ENCODE data around the gene KRT32.

DNA sequence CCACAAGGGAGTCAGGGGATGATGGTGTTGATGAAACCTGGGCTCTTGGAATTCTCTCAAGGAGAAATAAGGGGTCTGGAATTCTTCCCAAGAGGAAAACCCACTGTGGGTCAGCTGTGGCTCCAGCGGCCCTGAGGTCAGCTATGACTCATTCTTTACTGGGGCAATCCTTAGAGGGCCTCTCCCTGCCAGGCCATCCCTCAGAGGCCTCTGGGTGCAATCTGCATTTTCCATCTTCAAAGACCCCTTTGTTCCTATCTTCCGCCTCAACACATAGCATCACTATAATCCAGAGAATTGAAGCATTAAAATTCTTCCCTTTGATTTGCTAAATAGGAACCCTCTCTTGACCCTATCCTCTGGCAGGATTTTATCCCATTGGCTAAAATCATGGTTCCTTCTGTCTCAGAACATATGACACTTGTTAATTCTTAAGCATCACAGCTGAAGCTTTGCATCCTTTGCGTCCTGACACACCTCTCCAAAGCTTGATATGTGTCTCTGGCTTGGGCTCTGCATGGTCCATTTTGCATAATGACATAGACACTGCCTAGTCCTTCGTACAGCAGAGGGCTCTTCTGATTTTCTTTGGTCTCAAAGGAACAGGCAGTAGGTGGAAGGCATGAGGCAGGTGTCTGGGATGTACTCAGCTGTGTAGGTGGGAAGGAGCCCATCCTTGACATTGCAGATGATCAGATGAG, 38.4 kb downstream of the KRT32 start:
- TF ChIP-seq, protein P1, sequence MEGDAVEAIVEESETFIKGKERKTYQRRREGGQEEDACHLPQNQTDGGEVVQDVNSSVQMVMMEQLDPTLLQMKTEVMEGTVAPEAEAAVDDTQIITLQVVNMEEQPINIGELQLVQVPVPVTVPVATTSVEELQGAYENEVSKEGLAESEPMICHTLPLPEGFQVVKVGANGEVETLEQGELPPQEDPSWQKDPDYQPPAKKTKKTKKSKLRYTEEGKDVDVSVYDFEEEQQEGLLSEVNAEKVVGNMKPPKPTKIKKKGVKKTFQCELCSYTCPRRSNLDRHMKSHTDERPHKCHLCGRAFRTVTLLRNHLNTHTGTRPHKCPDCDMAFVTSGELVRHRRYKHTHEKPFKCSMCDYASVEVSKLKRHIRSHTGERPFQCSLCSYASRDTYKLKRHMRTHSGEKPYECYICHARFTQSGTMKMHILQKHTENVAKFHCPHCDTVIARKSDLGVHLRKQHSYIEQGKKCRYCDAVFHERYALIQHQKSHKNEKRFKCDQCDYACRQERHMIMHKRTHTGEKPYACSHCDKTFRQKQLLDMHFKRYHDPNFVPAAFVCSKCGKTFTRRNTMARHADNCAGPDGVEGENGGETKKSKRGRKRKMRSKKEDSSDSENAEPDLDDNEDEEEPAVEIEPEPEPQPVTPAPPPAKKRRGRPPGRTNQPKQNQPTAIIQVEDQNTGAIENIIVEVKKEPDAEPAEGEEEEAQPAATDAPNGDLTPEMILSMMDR (IDR thresholded peaks at IDR 0.05) = no peak
- no peak for TF ChIP-seq POLR2A (IDR thresholded peaks at IDR 0.05)

Data from esophagus squamous epithelium (tissue), 4 donors.